Thoracic aorta (tissue), 2 donors: Measurements from ENCODE around the gene MNAT1. TPM values are rescaled to one million over a fixed set of nuclear protein-coding genes. Genes with fewer than 3 reads are reported as not detected.

ENCODE experiments used
- ATAC-seq: fragments of 150-250 bp; one replicate; pipeline ENCODE4 v1.8.0; 2017; ENCODE audit warnings: low read depth; ENCODE audit not compliant: insufficient number of reproducible peaks, low FRiP score
- DNase-seq: peaks from one replicate; pipeline ENCODE4 v3.0.0-alpha.2; 2020; ENCODE audit warnings: low spot score
- H3K27ac ChIP-seq, 2 donors: fragments of 200-600 bp; sonication (generic); 1 replicate in 1 of 2; 2 replicates in 1 of 2; pipeline ENCODE4 v1.5.1; 2016; ENCODE audit warnings: mild to moderate bottlenecking in 2 of 2, moderate library complexity in 2 of 2
- H3K27me3 ChIP-seq: fragments of 200-600 bp; sonication (generic); replicated peaks from 2 replicates; pipeline ENCODE4 v1.6.0; 2016; ENCODE audit warnings: mild to moderate bottlenecking; ENCODE audit not compliant: insufficient read depth
- H3K36me3 ChIP-seq: fragments of 200-600 bp; sonication (generic); one replicate; pipeline ENCODE4 v1.5.1; 2016
- H3K4me1 ChIP-seq, 2 donors: fragments of 200-600 bp; sonication (generic); 1 replicate in 1 of 2; 2 replicates in 1 of 2; pipeline versions ENCODE4 v1.5.1 to v1.6.0; 2016; ENCODE audit warnings: low read depth in 2 of 2, mild to moderate bottlenecking in 1 of 2; ENCODE audit not compliant: control insufficient read depth in 1 of 2
- H3K4me3 ChIP-seq: fragments of 200-600 bp; sonication (generic); 2 replicates; pipeline ENCODE4 v1.5.1; 2016; ENCODE audit warnings: mild to moderate bottlenecking
- H3K9me3 ChIP-seq: fragments of 200-600 bp; sonication (generic); 2 replicates; pipeline ENCODE4 v1.5.1; 2016
- CTCF ChIP-seq: fragments of 200-600 bp; sonication (generic); IDR thresholded peaks from one replicate; pipeline ENCODE4 v1.5.1; 2019; ENCODE audit warnings: antibody characterized with exemption
- total RNA-seq, 2 donors: library from RNA; depleted of rRNA; stranded (reverse); fragments of >200 nt; gene quantifications; one replicate each; pipeline versions ENCODE4 v1.1.0 to v1.2.3, GENCODE V29; 2016

The MNAT1 gene
- total RNA-seq, 2 donors from 2014 or later = 32.4 to 52.3 TPM

- Histone ChIP-seq H3K27me3 (no peaks in the 10 kb centered on the region), H3K36me3 (no peaks in the 10 kb centered on the region), H3K4me1 (peaks cover 5% of the 10 kb centered on the region in 2 donors), H3K4me3 (no peak overlapping the region), H3K9me3 (no peaks in the 10 kb centered on the region), H3K27ac (no peak overlapping the region)
- ATAC-seq = no peak
- DNase-seq = no peak
- TF ChIP-seq CTCF = no peak
Measured at GRCh38 chr14:60786905-60787304, 52.3 kb downstream of the MNAT1 start.

GRCh38 chr14:60789656-60790055, 55.1 kb downstream of the MNAT1 start:
- Histone ChIP-seq H3K4me3 (no peak overlapping the region), H3K36me3 (no peaks in the 10 kb centered on the region), H3K4me1 (peaks cover 0 to 5% of the 10 kb centered on the region in 2 donors), H3K27ac (no peak overlapping the region), H3K9me3 (no peaks in the 10 kb centered on the region), H3K27me3 (no peaks in the 10 kb centered on the region)
- no peak for TF ChIP-seq CTCF
- ATAC-seq (no peak), DNase-seq (no peak)

GRCh38 chr14:60790850-60791249, 56.3 kb downstream of the MNAT1 start:
- Histone ChIP-seq H3K27me3 (no peaks in the 10 kb centered on the region), H3K9me3 (no peaks in the 10 kb centered on the region), H3K27ac (no peak overlapping the region), H3K4me1 (peaks cover 0 to 5% of the 10 kb centered on the region in 2 donors), H3K4me3 (no peak overlapping the region), H3K36me3 (no peaks in the 10 kb centered on the region)
- no peak for DNase-seq
- ATAC-seq = no peak
- TF ChIP-seq CTCF = no peak

- no peaks in the 10 kb centered on the region for H3K4me1 ChIP-seq
- no peak for DNase-seq
- H3K4me3 ChIP-seq = no peak overlapping the region
- ATAC-seq = no peak
- no peaks in the 10 kb centered on the region for H3K36me3 ChIP-seq
- H3K27ac ChIP-seq = no peak overlapping the region
- no peak for TF ChIP-seq CTCF
- no peaks in the 10 kb centered on the region for H3K9me3 ChIP-seq
- no peaks in the 10 kb centered on the region for H3K27me3 ChIP-seq
Measured at GRCh38 chr14:60796434-60796833, 61.9 kb downstream of the MNAT1 start.

- Histone ChIP-seq H3K27ac (no peak overlapping the region), H3K9me3 (no peaks in the 10 kb centered on the region), H3K4me3 (no peak overlapping the region), H3K36me3 (no peaks in the 10 kb centered on the region), H3K27me3 (no peaks in the 10 kb centered on the region), H3K4me1 (no peaks in the 10 kb centered on the region)
- TF ChIP-seq CTCF = no peak
- DNase-seq (no peak), ATAC-seq (no peak)
Measured at GRCh38 chr14:60800409-60800808, 65.8 kb downstream of the MNAT1 start.
